Loucy (cell line): Measurements from ENCODE around the gene FRMD4A.

Source experiments
- EZH2phosphoT487 ChIP-seq: fragments of 200-600 bp; IDR thresholded peaks from 2 replicates; pipeline ENCODE4 v1.6.1; 2018; ENCODE audit warnings: antibody characterized with exemption, mild to moderate bottlenecking, moderate library complexity, borderline replicate concordance
- TF ChIP-seq, protein P1 (sequence below): fragments of 200-600 bp; sonication (generic); conservative IDR thresholded peaks from 2 replicates; pipeline ENCODE4 v1.5.1; 2014; ENCODE audit warnings: mild to moderate bottlenecking, antibody characterized with exemption, low read length

DNA sequence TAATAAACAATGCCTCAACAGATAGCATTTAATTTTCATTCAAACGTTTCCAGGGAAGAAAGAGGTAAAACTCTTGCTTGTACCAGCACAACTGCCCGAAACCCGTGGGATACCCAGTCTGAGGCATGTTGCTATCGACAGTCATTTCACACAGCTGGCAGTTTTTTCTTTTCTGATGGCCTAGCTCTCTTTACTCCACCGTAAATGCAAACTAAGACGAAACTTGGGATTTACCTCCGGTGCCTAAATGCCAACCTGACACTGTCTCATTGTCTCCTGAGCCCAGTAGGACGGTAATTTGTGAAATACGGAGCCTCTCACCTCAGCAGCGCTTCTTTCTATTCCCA, 600.4 kb downstream of the FRMD4A start:
- TF ChIP-seq, protein P1, sequence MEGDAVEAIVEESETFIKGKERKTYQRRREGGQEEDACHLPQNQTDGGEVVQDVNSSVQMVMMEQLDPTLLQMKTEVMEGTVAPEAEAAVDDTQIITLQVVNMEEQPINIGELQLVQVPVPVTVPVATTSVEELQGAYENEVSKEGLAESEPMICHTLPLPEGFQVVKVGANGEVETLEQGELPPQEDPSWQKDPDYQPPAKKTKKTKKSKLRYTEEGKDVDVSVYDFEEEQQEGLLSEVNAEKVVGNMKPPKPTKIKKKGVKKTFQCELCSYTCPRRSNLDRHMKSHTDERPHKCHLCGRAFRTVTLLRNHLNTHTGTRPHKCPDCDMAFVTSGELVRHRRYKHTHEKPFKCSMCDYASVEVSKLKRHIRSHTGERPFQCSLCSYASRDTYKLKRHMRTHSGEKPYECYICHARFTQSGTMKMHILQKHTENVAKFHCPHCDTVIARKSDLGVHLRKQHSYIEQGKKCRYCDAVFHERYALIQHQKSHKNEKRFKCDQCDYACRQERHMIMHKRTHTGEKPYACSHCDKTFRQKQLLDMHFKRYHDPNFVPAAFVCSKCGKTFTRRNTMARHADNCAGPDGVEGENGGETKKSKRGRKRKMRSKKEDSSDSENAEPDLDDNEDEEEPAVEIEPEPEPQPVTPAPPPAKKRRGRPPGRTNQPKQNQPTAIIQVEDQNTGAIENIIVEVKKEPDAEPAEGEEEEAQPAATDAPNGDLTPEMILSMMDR: no peak
- no peak for TF ChIP-seq EZH2phosphoT487
